Activated CD8-positive, alpha-beta T cell treated with anti-CD3 and anti-CD28 coated beads, Interleukin-2, amount 10 ng/mL, durations not matched to agents 7 days and 5 days (primary cell): ENCODE measurements around the gene MICAL2. TPM values are rescaled to one million over a fixed set of nuclear protein-coding genes. Genes with fewer than 3 reads are reported as not detected.

ENCODE experiments used
- ATAC-seq: fragments of 150-1000 bp; cut with Tn5 transposase; one replicate; pipeline ENCODE4 v1.10.0; 2021; ENCODE audit warnings: moderate library complexity
- CTCF ChIA-PET: fragments of 350-600 bp; sonication (Branson Sonifier 250); formaldehyde crosslinking; loops from one replicate; lab custom pipeline; 2021; ENCODE audit warnings: antibody characterized with exemption; lab: Charles Lee
- POLR2A ChIA-PET: fragments of 350-600 bp; sonication (Branson Sonifier 250); formaldehyde crosslinking; loops from one replicate; lab custom pipeline; 2021; ENCODE audit warnings: antibody characterized with exemption; lab: Charles Lee
- DNase-seq: peaks from one replicate; pipeline ENCODE4 v3.0.0-alpha.2; 2020
- H3K27ac Mint-ChIP-seq: one replicate; pipeline ENCODE4 v1.8.0; 2021; ENCODE audit warnings: mild to moderate bottlenecking, mixed read lengths
- H3K27me3 Mint-ChIP-seq: one replicate; pipeline ENCODE4 v1.8.0; 2021; ENCODE audit warnings: low read depth, mixed read lengths
- H3K36me3 Mint-ChIP-seq: one replicate; pipeline ENCODE4 v1.8.0; 2021; ENCODE audit warnings: low read depth, mixed read lengths
- H3K4me1 Mint-ChIP-seq: one replicate; pipeline ENCODE4 v1.8.0; 2021; ENCODE audit warnings: low read depth, mixed read lengths
- H3K4me3 Mint-ChIP-seq: one replicate; pipeline ENCODE4 v1.8.0; 2021; ENCODE audit warnings: mild to moderate bottlenecking, mixed read lengths
- H3K9me3 Mint-ChIP-seq: one replicate; pipeline ENCODE4 v1.8.0; 2022; ENCODE audit warnings: mixed read lengths; ENCODE audit not compliant: insufficient read depth
- total RNA-seq, 2 experiments: library from RNA; stranded (reverse); gene quantifications; one replicate each; pipeline ENCODE4 v1.2.3, GENCODE V29; 2021

Gene MICAL2
- total RNA-seq, 2 experiments from 2014 or later, result 34.9 to 37.5 TPM

DNA sequence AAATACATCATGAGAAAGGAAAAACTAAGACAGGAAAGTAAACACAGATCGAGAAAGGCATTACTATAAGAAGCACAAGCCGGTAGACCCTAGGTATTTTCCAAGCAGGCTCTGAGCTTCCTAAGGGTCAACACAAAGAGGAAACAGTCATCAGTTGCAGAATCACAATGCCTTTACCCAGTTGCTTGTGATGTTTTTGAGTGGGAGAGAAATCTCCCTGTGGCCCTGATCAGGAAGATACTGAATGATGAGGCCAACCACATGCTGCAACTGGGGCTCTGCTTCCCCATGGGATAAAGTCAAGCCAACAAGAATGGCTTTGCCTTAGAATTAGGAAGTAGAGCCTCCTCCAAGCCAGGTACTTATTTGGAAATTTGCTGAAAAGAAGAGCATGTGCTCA lies 132.6 kb downstream of the MICAL2 start:
- H3K36me3 Mint-ChIP-seq, result peaks cover 7% of the 10 kb centered on the region

DNA sequence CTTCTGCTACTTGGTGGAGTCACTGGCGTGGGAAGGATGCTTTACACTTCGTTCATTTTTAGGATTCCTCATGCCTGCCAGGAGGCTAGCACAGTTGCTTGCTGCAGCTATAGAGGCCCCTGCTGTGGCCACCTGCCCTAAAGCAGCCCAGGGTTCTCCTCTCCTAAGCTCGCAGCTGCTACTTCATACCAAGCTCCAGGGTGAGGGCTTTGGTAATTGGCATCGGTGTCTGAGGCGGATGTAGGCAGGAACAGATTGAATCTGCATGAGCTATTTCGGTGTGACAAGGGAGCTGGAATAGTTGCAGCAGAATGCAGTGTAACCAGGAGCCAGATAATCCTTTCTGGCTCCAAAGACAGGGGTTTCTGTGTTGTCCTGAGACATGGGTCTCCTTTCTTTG lies 133.1 kb downstream of the MICAL2 start:
- POLR2A ChIA-PET, result no interaction called here
- CTCF ChIA-PET, result interaction anchor here (1.2 to 2.0 kb wide), 3 partner anchors 20 to 190 kb away, joined by 3 to 4 read pairs (median 4); no protein-coding TSS in a partner anchor
- ATAC-seq (no peak), DNase-seq (no peak)
- H3K27me3 Mint-ChIP-seq, result no peaks in the 10 kb centered on the region
- H3K27ac Mint-ChIP-seq, result peak overlapping the region; percentile 23
- H3K36me3 Mint-ChIP-seq, result peaks cover 7% of the 10 kb centered on the region
- H3K4me3 Mint-ChIP-seq, result no peak overlapping the region
- H3K4me1 Mint-ChIP-seq, result peaks cover 26% of the 10 kb centered on the region
- no peaks in the 10 kb centered on the region for H3K9me3 Mint-ChIP-seq

More for the DNA sequence above, 132.6 kb downstream of the MICAL2 start:
- ATAC-seq, result no peak
- Mint-ChIP-seq H3K4me1 (peaks cover 26% of the 10 kb centered on the region), H3K27me3 (no peaks in the 10 kb centered on the region), H3K4me3 (no peak overlapping the region), H3K27ac (peak overlapping the region; percentile 35), H3K9me3 (no peaks in the 10 kb centered on the region)
- POLR2A ChIA-PET, result no interaction called here
- CTCF ChIA-PET, result interaction anchor here (1.2 to 2.0 kb wide), 5 partner anchors 19 to 195 kb away, joined by 3 to 8 read pairs (median 4); no protein-coding TSS in a partner anchor
- no peak for DNase-seq

DNA sequence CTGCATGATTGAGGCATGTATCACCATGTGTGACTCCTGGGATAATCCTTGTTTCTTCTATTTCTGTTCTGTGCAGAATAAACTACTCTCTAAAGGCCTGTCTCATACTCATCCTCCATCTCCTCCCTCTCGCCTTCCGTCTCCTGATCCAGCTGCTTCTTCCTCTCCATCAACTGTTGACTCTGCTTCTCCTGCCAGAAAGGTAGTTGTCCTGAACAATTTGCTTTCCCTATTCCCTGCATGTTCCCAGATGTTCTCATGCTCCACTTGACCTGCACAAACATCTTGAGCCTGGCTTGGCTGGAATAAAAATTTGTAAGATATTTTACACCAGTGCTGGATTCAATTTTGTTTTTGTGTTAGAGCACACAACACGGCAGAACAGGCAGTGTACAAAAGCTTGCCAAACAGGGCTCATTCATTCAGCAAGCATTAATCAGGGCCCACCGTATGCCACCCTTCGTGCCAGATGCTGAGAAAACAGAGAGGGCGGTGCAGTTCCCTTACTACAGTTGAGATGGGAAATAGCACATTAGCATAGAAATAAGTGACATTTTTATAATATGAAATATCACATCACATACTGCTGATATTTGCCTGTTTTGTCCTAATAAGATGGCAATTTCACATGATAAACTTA lies 133.6 kb downstream of the MICAL2 start:
- Mint-ChIP-seq H3K27me3 (no peaks in the 10 kb centered on the region), H3K9me3 (no peaks in the 10 kb centered on the region), H3K4me1 (peaks cover 26% of the 10 kb centered on the region), H3K36me3 (peaks cover 7% of the 10 kb centered on the region), H3K27ac (no peak overlapping the region), H3K4me3 (no peak overlapping the region)
- DNase-seq (no peak), ATAC-seq (no peak)
- ChIA-PET CTCF (interaction anchor here (2.0 kb wide), 1 partner anchor 155 kb away, joined by 4 read pairs; no protein-coding TSS in a partner anchor), POLR2A (no interaction called here)

DNA sequence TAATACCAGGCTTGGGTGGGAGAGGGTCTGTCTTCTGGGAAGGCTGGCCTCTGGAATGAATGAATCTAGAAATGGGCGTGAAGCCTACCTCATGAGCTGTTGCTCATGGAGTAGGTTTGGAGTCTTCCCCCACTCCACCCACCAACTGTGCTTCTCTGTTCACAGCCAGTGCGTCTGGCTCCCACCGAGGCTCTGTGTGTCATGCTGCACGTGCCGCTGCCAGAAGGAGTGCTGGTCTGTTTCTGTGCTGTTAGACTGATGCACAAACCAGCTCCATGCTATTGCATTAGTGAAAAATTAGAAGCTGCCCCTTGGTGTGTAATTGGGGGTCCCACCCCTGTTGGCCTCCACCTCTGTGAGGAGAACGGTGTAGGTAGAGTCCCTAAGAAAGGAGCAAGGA lies 134.7 kb downstream of the MICAL2 start:
- ChIA-PET POLR2A (no interaction called here), CTCF (no interaction called here)
- Mint-ChIP-seq H3K27ac (no peak overlapping the region), H3K9me3 (no peaks in the 10 kb centered on the region), H3K4me3 (no peak overlapping the region), H3K36me3 (peaks cover 7% of the 10 kb centered on the region), H3K4me1 (peaks cover 26% of the 10 kb centered on the region), H3K27me3 (no peaks in the 10 kb centered on the region)
- DNase-seq (no peak), ATAC-seq (no peak)

DNA sequence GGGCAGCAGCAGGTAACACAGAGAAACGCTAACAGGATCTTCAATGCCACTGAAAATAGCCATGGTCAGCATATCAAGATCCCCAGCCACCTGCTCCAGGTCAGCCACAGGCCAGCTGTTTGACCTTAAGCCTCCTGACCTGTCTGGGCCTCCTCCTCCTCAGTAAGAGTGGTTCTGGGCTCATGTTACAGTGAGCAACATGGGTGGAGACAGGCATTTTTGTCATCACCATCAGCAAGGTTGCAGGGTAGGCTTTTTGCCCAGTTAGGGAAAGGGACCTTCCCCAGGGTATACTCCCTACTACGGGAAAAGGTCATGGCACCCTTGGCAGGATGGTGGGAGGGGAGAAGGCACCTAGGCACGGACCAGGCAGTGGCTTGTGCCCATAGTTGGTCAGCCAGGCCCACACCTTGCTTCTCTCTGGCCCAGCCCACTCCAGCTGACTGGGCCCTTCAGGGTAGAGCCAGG lies 135.2 kb downstream of the MICAL2 start:
- no peak overlapping the region for H3K4me3 Mint-ChIP-seq
- H3K36me3 Mint-ChIP-seq, result peaks cover 7% of the 10 kb centered on the region
- H3K27me3 Mint-ChIP-seq, result no peaks in the 10 kb centered on the region
- H3K9me3 Mint-ChIP-seq, result no peaks in the 10 kb centered on the region
- peaks cover 26% of the 10 kb centered on the region for H3K4me1 Mint-ChIP-seq
- H3K27ac Mint-ChIP-seq, result no peak overlapping the region
- CTCF ChIA-PET, result interaction anchor here (0.8 kb wide), 1 partner anchor 158 kb away, joined by 3 read pairs; no protein-coding TSS in a partner anchor
- ATAC-seq (no peak), DNase-seq (no peak)
- POLR2A ChIA-PET, result no interaction called here

GRCh38 chr11:12246147-12246546 lies 135.8 kb downstream of the MICAL2 start:
- DNase-seq, result no peak
- no peak for ATAC-seq
- Mint-ChIP-seq H3K9me3 (no peaks in the 10 kb centered on the region), H3K27me3 (no peaks in the 10 kb centered on the region), H3K36me3 (peaks cover 4% of the 10 kb centered on the region), H3K27ac (no peak overlapping the region), H3K4me1 (peaks cover 21% of the 10 kb centered on the region), H3K4me3 (no peak overlapping the region)
- ChIA-PET CTCF (interaction anchor here (0.6 to 0.9 kb wide), 3 partner anchors 21 to 199 kb away, joined by 3 read pairs; no protein-coding TSS in a partner anchor), POLR2A (no interaction called here)

- Mint-ChIP-seq H3K9me3 (no peaks in the 10 kb centered on the region), H3K27me3 (no peaks in the 10 kb centered on the region), H3K4me3 (no peak overlapping the region), H3K36me3 (no peaks in the 10 kb centered on the region), H3K4me1 (peaks cover 14% of the 10 kb centered on the region), H3K27ac (no peak overlapping the region)
- no peak for DNase-seq
- no peak for ATAC-seq
- CTCF ChIA-PET, result interaction anchor here (0.6 to 1.4 kb wide), 3 partner anchors 22 to 200 kb away, joined by 3 to 4 read pairs (median 3); no protein-coding TSS in a partner anchor
- POLR2A ChIA-PET, result no interaction called here
These were observed 136.6 kb downstream of the MICAL2 start for GRCh38 chr11:12246989-12247388.

DNA sequence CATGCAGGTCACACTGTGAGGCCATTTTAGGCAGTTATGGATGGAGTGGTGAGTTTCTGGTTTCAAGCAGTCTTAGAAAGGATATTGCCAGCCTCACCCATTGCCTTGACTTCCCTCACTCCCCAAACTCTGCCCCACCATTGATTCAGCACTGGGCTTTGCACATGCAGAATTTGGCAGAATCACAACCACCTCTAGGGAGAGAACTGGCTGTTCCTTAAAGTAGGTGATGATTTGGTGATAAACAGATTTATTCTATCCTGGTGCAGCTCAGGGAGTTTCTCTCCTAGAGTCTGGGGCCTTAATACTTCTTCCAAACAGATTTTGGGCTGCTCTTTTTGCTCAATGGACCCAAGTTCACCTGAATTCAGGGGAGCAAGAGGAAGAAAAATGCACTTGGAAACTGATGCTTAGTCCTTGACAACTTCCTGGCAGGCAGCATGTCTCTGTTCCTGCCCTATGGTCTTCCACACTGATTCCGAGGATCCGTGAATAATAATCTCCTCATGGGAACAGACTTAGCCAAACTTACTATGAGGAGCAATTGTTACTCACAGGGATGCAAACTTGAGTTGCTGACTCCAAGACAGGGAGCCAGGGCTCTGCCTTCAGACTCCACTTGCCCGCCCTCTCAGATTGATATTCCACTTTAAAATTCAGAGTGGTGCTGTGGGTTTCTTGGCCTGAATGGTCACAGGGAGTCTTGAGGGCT lies 137.3 kb downstream of the MICAL2 start:
- CTCF ChIA-PET, result interaction anchor here (1.4 to 1.8 kb wide), 2 partner anchors 11 to 34 kb away, joined by 4 to 9 read pairs; no protein-coding TSS in a partner anchor
- peaks cover 7% of the 10 kb centered on the region for H3K4me1 Mint-ChIP-seq
- no peaks in the 10 kb centered on the region for H3K36me3 Mint-ChIP-seq
- H3K9me3 Mint-ChIP-seq, result no peaks in the 10 kb centered on the region
- ATAC-seq (no peak), DNase-seq (no peak)
- no peaks in the 10 kb centered on the region for H3K27me3 Mint-ChIP-seq
- POLR2A ChIA-PET, result no interaction called here
- no peak overlapping the region for H3K4me3 Mint-ChIP-seq
- H3K27ac Mint-ChIP-seq, result no peak overlapping the region

- POLR2A ChIA-PET, result no interaction called here
- CTCF ChIA-PET, result interaction anchor here (1.5 to 1.8 kb wide), 2 partner anchors 12 to 33 kb away, joined by 5 to 9 read pairs; no protein-coding TSS in a partner anchor
- Mint-ChIP-seq H3K27ac (no peak overlapping the region), H3K9me3 (no peaks in the 10 kb centered on the region), H3K36me3 (no peaks in the 10 kb centered on the region), H3K4me1 (peaks cover under 1% of the 10 kb centered on the region), H3K27me3 (no peaks in the 10 kb centered on the region), H3K4me3 (no peak overlapping the region)
- no peak for ATAC-seq
- DNase-seq, result no peak
These were observed 137.9 kb downstream of the MICAL2 start for GRCh38 chr11:12248330-12248729.

GRCh38 chr11:12249590-12250260 lies 139.3 kb downstream of the MICAL2 start:
- CTCF ChIA-PET, result interaction anchor here (1.5 to 1.8 kb wide), 2 partner anchors 13 to 32 kb away, joined by 5 to 9 read pairs; no protein-coding TSS in a partner anchor
- Mint-ChIP-seq H3K27me3 (no peaks in the 10 kb centered on the region), H3K4me1 (no peaks in the 10 kb centered on the region), H3K27ac (no peak overlapping the region), H3K36me3 (no peaks in the 10 kb centered on the region), H3K9me3 (no peaks in the 10 kb centered on the region), H3K4me3 (no peak overlapping the region)
- DNase-seq (no peak), ATAC-seq (no peak)
- POLR2A ChIA-PET, result no interaction called here

- CTCF ChIA-PET, result interaction anchor here (1.4 kb wide), 1 partner anchor 30 kb away, joined by 3 read pairs; no protein-coding TSS in a partner anchor
- no peak for ATAC-seq
- H3K4me1 Mint-ChIP-seq, result no peaks in the 10 kb centered on the region
- no peak overlapping the region for H3K4me3 Mint-ChIP-seq
- POLR2A ChIA-PET, result no interaction called here
- H3K36me3 Mint-ChIP-seq, result no peaks in the 10 kb centered on the region
- no peak overlapping the region for H3K27ac Mint-ChIP-seq
- H3K27me3 Mint-ChIP-seq, result no peaks in the 10 kb centered on the region
- H3K9me3 Mint-ChIP-seq, result no peaks in the 10 kb centered on the region
- no peak for DNase-seq
These were observed 141.5 kb downstream of the MICAL2 start for GRCh38 chr11:12251666-12252560.
